HepG2 (cell line): Measurements from ENCODE around the gene BEGAIN.

Experiments used
- BCL3 ChIP-seq: sonication (generic); formaldehyde crosslinking; IDR thresholded peaks from 2 replicates; pipeline ENCODE4 v1.5.1; 2020; ENCODE audit warnings: mild to moderate bottlenecking, missing genetic modification reagents, moderate library complexity
- ELF1 ChIP-seq: sonication (generic); formaldehyde crosslinking; IDR thresholded peaks from 2 replicates; pipeline ENCODE4 v1.4.0; 2020; ENCODE audit warnings: missing genetic modification reagents
- EZH2 ChIP-seq: conservative IDR thresholded peaks from 2 replicates; pipeline ENCODE4 v1.6.1; 2012; ENCODE audit warnings: mild to moderate bottlenecking, low read depth, low read length, moderate library complexity
- GZF1 ChIP-seq: sonication (generic); formaldehyde crosslinking; IDR thresholded peaks from 2 replicates; pipeline ENCODE4 v1.5.1; 2020; ENCODE audit warnings: mild to moderate bottlenecking, missing genetic modification reagents
- HDAC6 ChIP-seq: fragments of 200-600 bp; sonication (generic); IDR thresholded peaks from 2 replicates; pipeline ENCODE4 v1.7.0; 2017; ENCODE audit warnings: mild to moderate bottlenecking, antibody characterized with exemption, low read length, low read depth
- MYNN ChIP-seq: sonication (generic); formaldehyde crosslinking; IDR thresholded peaks from 2 replicates; pipeline ENCODE4 v1.4.0; 2020; ENCODE audit warnings: mild to moderate bottlenecking, low read depth, missing genetic modification reagents
- POLR2A ChIP-seq, 2 experiments: IDR thresholded peaks; 2 replicates each; pipeline ENCODE4 v1.6.1; 2011; ENCODE audit warnings: low read depth in 2 of 2, low read length in 2 of 2, mild to moderate bottlenecking in 1 of 2, moderate library complexity in 1 of 2; ENCODE audit not compliant: insufficient read depth in 1 of 2
- RBM22 ChIP-seq: fragments of 200-400 bp; formaldehyde crosslinking; optimal IDR thresholded peaks from 2 replicates; pipeline ENCODE3; 2017; ENCODE audit warnings: mild to moderate bottlenecking, low read length, moderate library complexity
- SIN3A ChIP-seq: IDR thresholded peaks from 2 replicates; pipeline ENCODE4 v1.6.1; 2011; ENCODE audit warnings: low read depth, mild to moderate bottlenecking, control low read depth, low read length, borderline replicate concordance
- SRSF1 ChIP-seq: fragments of 200-400 bp; formaldehyde crosslinking; optimal IDR thresholded peaks from 2 replicates; pipeline ENCODE3; 2017; ENCODE audit warnings: mild to moderate bottlenecking, low read depth, low read length, moderate library complexity

GRCh38 chr14:100537446-100538350 lies 49.5 kb downstream of the BEGAIN start:
- TF ChIP-seq SRSF1 (no peak), RBM22 (no peak), POLR2A (IDR thresholded peaks at IDR 0.05; ENCODE audit: insufficient read depth in 1 of 2, low read depth in 2 of 2, low read length in 2 of 2) (no peak), MYNN (CRISPR knock-in tag) (no peak), ELF1 (CRISPR knock-in tag) (no peak), GZF1 (no peak), BCL3 (CRISPR knock-in tag) (no peak), HDAC6 (no peak), EZH2 (no peak), SIN3A (no peak)
